Measurements from ENCODE around the gene MICU1. TPM values are rescaled to one million over a fixed set of nuclear protein-coding genes. Genes with fewer than 3 reads are reported as not detected.

MICU1 gene
- total and polyA plus RNA-seq, 2 experiments from 2014 or later, result 27.5 to 52.3 TPM

GRCh38 chr10:72490951-72491350, 134.9 kb downstream of the MICU1 start (continued):
- TF ChIP-seq CTCF (conservative IDR thresholded peaks at IDR 0.05; ENCODE audit: low read depth in 2 of 2) (no peak), ZNF331 (CRISPR knock-in tag; IDR thresholded peaks at IDR 0.05; ENCODE audit: low read depth) (no peak), ETS1 (IDR thresholded peaks at IDR 0.05) (no peak), POLR2AphosphoS5 (IDR thresholded peaks at IDR 0.05; ENCODE audit: low read depth) (no peak)

GRCh38 chr10:72487521-72487920, 138.4 kb downstream of the MICU1 start:
- Histone ChIP-seq H3K27me3 (ENCODE audit: insufficient read depth) (no peaks in the 10 kb centered on the region), H3F3A (replicated peaks; ENCODE audit: low read depth) (no peaks in the 10 kb centered on the region)
- no peak for TF ChIP-seq CREB1 (CRISPR knock-in tag; IDR thresholded peaks at IDR 0.05; ENCODE audit: low read depth)
- no peak for TF ChIP-seq ZNF462 (CRISPR knock-in tag; IDR thresholded peaks at IDR 0.05)
- TF ChIP-seq ZNF114 (CRISPR knock-in tag; IDR thresholded peaks at IDR 0.05), result no peak
- TF ChIP-seq NANOG (IDR thresholded peaks at IDR 0.05; ENCODE audit: borderline replicate concordance), result no peak
- TF ChIP-seq REST (IDR thresholded peaks at IDR 0.05; ENCODE audit: unreplicated experiment), result no peak
- no peak for TF ChIP-seq JUNB (IDR thresholded peaks at IDR 0.05; ENCODE audit: unreplicated experiment)
- no peak for TF ChIP-seq ZNF331 (CRISPR knock-in tag; IDR thresholded peaks at IDR 0.05; ENCODE audit: low read depth)
- no peak for TF ChIP-seq EZH2 (IDR thresholded peaks at IDR 0.05; ENCODE audit: low read depth, unreplicated experiment)
- TF ChIP-seq ETS1 (IDR thresholded peaks at IDR 0.05), result no peak

More at GRCh38 chr10:72487521-72487920, 138.4 kb downstream of the MICU1 start:
- no peaks in the 10 kb centered on the region for H3K36me3 ChIP-seq (ENCODE audit: insufficient read depth)
- Mint-ChIP-seq H3K4me3 (no peak overlapping the region), H3K9me3 (no peaks in the 10 kb centered on the region), H3K4me1 (no peaks in the 10 kb centered on the region), H3K27me3 (ENCODE audit: insufficient read depth, low read depth, poor library complexity) (peaks cover 2% of the 10 kb centered on the region), H3K36me3 (ENCODE audit: low read depth) (no peaks in the 10 kb centered on the region), H3K27ac (no peak overlapping the region)
- DNase-seq (ENCODE audit: low spot score), result no peak
- H3K79me2 ChIP-seq (replicated peaks; ENCODE audit: insufficient read depth), result no peaks in the 10 kb centered on the region
- H4K20me1 ChIP-seq (replicated peaks; ENCODE audit: insufficient read depth), result no peaks in the 10 kb centered on the region
- no peak overlapping the region for H3K4me3 ChIP-seq
- no peaks in the 10 kb centered on the region for H3K9me2 ChIP-seq (ENCODE audit: insufficient read depth)
- no peak overlapping the region for H3K4me2 ChIP-seq
- ATAC-seq, result no peak
- no peak overlapping the region for H3K27ac ChIP-seq (ENCODE audit: low read depth)
- H3K4me1 ChIP-seq (ENCODE audit: insufficient read depth), result no peaks in the 10 kb centered on the region
- no peak overlapping the region for H2AFZ ChIP-seq

All from GM23338 (cell line).